Activated CD4-positive, alpha-beta T cell treated with anti-CD3 and anti-CD28 coated beads for 48 hours (primary cell): ENCODE results near the gene MS4A6E.
"Not testable (repeated sequence)": the region's sequence is repeated elsewhere in the genome, so short reads cannot be mapped to it uniquely, and the experiment has no call there.

Source experiments
- DNase-seq: peaks from one replicate; pipeline ENCODE4 v3.0.0-alpha.2; 2020

MS4A6E gene

DNA sequence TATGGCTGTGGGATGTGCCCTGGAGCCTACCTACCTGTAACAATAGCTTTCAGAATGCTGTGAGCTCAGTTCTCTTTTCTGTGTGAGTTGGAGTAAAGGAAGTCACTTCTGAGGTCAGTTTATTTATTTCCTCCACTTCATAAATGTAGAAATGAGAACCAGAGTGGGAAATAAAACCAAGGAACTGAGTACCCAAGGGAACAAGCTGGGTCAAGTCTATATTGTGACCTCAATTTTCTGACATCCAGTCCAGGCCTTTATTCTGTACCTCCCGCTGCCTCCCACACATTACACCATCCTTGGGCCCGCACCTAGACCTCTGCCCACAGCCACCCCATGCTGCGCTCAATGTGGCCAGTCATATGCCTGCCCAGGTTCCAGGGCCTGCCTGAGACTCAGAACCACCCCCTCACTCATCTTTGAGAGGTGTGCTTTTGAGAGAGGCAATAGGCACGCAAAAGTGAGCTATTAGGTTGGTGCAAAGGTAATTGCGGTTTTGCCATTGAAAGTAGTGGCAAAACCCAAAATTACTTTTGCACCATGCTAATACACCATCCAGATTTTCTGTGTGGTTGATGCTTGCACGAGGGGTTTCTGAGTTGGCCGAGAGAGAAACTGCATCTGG is 9.8 kb downstream of the MS4A6E start:
- no peak for DNase-seq

- no peak for DNase-seq
Measured at GRCh38 chr11:60338053-60338452, 11.0 kb downstream of the MS4A6E start.

- DNase-seq, result no peak
Measured at GRCh38 chr11:60339356-60339755, 12.3 kb downstream of the MS4A6E start.

GRCh38 chr11:60343094-60343704 is 16.1 kb downstream of the MS4A6E start:
- no peak for DNase-seq

- DNase-seq, result no peak
Measured at GRCh38 chr11:60344146-60344545, 17.1 kb downstream of the MS4A6E start.

DNA sequence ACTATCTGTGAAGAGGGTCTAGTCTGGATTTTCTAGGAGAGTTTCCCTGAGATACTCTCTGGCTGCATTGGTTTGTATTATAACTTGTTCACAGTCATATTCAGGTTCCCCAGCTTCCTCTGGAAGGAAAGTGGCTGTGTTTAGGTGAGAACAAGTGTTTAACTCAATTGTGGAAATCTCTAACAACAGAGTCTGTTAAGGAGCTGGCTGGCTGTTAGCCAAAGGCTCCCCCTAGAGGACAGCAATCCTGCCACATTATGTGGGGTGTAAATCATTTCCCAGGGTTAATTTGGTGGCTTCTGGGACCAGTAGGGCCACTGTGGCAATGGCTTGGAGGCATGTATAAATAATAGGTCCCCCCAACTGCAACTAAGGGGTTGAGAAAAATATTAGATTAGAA is 18.4 kb downstream of the MS4A6E start:
- DNase-seq, result peak; percentile 45

DNA sequence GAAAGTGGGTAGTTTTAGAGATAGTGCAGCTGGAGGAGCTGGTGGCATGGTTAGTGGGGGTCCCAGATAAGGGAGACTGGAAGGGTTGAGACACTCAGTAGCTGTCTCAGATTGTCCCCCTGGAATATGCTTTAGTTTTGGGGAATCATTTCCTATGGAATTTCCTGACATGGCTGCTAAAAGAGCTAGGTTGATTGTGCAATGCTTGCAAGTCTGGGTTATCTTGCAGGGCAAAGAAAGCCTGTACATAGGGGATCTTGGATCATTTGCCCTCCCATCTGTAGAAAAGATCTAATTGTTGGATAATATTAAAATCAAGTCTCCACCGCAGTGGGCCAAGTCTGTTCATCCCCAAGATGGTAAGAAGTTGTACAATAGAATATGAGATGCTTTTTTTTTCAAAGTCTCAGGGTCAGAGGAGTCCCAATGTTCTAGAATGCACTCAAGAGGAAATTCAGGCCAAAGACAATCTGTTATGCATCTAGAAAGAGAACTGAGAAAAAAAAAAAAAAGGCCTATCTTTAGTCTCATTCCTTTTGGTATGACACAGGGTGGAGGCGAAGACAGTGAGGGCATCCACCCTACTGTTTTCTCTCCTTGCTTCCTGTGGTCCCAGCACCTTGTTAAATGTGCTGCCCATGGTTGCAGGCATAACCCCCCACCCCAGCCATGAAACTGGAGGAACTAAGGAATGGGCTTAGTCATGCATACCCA is 20.2 kb downstream of the MS4A6E start:
- no peak for DNase-seq

GRCh38 chr11:60348116-60348515 is 21.1 kb downstream of the MS4A6E start:
- DNase-seq, result no peak

DNA sequence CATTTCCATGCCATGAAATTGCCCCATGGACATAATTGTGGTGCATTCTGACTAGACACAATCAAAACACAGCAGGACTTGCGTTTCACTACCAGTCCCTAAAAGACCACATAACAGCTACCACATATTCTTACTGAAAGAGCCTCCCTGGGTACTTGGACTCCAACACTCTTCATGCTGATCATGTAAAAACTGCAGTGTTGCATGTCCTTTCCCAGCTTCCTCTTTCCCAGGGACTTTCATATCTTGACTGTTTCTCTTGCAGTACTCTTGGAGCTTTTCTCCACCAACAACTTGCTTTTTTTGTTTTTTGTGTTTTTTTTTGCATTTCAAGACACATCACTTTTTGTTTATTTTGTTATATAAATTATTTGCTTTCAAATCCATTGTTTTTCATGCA is 22.9 kb downstream of the MS4A6E start:
- no peak for DNase-seq

- DNase-seq, result no peak
Measured at GRCh38 chr11:60357771-60358170, 30.7 kb downstream of the MS4A6E start.

DNA sequence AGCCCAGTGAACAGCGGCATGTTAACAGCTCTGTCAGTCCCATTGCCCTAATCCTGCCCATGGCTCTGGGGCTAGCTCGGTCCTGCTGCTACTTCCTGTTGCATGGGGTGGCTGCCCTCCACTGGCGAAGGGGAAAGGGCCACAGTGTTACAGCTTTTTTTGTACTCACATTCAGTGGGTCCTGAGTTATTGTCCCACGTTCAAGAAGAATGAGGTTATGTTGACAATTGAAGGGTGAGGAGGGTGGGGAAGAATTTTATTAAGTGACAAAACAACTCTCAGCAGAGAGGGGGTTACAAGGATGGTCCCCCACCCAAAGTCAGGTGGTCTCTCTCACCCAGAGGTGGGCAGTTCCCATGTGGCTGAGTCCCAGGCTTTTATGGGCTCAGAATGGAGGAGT is 33.6 kb downstream of the MS4A6E start:
- no peak for DNase-seq

GRCh38 chr11:60362241-60362640 is 35.2 kb downstream of the MS4A6E start:
- no peak for DNase-seq

DNA sequence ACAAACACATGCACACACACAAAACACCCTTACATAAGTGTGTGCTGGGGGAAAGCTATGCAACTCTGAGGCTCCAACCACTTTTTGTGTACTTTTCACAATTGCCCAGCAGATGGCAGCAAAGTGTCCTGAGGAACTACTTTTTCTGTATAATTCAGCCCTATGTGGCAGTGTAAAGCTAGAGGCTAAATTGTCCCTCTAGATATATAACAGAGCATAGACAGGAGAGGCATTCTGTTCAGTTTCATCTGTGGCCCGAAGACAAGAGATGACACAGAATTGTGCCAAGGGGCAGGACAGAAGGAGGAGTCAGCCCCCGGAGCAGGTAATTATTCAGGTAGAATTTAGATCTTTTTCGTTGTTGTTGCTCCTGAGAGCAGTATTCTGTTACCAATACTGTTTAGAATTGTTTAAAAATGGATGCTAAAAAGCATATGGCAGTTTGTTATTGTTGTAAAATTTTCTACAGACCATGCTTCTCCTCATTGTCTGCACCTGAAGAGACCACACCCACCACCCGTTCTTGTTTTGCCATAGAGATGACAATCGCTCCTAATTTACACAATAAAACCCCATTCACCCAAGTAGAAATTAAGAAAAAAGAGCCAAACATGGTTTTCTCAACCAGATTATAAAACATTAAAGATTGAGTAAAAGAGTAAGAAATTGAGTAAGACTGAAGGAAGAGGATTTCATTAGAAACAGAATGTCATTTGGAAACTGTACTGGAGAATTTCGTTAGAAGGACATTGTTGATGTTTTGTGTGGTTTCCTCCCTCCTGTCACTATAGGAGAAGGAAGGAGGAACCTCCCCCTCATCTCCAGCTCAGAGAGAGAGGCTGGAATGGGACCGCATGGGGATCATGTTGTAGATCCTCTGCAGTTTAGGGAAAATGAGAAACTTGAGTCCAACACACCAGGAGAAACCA is 36.8 kb downstream of the MS4A6E start:
- peak; percentile 67 for DNase-seq

DNA sequence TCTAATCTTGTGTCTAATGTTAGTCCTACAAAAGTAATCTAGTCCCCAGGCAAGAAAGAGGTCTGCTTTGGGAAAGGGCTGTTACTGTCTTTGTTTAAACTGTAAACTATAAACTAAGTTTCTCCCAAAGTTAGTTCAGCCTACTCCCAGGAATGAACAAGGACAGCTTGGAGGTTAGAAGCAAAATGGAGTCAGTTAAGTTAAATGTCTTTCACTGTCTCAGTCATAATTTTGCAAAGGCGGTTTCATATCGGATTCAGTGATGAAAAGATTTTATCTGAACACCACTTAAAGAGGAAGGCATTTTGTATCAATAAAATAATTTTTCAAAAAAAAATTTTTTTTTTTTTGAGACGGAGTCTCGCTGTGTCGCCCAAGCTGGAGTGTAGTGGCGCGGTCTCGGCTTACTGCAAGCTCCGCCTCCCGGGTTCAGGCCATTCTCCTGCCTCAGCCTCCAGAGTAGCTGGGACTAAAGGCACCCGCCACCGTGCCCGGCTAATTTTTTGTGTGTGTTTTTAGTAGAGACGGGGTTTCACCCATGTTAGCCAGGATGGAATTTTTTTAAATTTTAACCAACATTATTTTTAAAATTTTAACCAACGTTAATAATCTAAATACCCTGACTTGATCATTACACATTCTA is 39.3 kb downstream of the MS4A6E start:
- DNase-seq, result not testable (repeated sequence)

GRCh38 chr11:60367009-60367408 is 40.0 kb downstream of the MS4A6E start:
- no peak for DNase-seq

- no peak for DNase-seq
Measured at GRCh38 chr11:60367896-60368295, 40.8 kb downstream of the MS4A6E start.

DNA sequence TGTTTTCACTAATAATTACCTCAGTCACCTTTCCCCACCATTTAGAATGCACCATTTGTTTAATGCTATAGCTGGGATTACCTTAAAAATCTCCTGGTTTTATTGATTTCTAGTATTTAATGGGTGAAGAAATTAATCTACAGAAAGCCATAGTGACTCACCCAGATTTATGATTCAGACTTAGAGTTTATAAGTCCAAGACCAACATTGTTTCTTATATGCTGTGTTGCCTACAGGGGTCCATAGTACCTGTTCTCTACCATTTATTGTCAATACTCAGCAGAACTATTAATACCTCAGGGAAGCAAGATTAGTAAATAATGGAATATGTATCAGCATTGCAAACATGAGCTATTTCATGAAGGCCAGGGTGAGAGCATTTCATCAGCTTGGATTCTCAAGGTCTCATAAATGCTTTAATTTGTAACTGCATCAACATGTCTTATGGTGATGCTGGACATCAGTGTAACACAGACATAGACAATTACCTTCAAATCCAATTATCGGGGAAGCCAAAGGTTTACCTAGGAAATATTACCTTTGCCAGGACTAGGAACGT is 43.3 kb downstream of the MS4A6E start:
- no peak for DNase-seq

GRCh38 chr11:60370811-60371298 is 43.8 kb downstream of the MS4A6E start:
- no peak for DNase-seq

DNA sequence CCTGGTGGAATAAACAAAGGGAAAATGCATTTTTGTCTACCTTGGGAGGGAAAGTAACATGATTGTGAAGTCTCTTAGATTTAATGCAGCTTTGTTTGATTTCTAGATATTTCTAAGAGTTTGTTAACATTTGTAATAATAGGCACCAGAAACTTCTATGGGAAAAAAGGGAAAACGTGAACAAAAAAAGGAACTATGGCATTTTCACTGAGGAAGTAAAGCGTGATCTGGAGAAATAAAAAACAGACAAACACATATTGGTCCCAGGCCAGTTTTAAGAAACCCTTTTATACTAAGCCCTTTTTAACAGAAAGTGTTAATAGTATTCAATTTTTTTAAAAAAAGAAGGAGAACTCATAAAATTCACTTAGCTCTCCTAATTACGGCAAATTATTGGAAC is 44.3 kb downstream of the MS4A6E start:
- DNase-seq, result no peak

DNA sequence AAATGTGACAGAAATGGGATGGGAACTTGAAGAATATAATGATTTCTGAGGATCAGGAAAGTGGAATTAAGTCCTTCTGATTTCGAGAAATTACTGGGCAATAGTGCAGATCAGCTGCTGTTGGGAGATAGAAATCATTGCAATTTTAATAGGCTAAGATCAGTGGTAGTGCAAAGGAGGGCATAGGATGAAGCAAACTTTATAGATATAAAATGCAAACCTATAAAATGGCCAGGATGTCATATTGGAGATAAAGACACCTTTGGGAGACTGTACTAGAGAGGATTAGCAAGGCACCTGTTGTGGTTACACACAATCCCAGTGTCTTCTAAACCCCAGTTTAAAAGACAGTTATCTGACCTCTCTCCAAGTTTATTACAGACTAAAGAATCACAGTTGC is 44.8 kb downstream of the MS4A6E start:
- no peak for DNase-seq

DNA sequence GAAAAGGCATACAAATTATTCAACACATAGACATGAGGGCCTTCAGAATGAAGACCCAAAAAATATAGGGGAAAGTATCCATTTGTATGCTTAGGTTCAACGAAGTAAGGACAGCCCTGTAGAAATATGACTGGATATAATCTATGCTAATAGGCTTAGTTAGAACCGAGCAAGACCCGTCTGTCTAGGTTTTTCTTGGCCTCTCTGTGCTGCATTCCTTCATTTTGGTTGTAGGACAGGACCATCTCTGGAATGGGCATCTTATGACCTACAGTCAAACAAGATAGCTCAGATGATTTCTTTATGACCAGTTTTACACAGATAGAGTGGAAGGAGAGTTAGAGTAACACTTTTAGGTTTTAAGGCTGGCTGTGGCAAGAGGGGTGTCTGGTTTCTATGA is 45.7 kb downstream of the MS4A6E start:
- no peak for DNase-seq

GRCh38 chr11:60375316-60375715 is 48.3 kb downstream of the MS4A6E start:
- no peak for DNase-seq
